IMR-90 (cell line): ENCODE data around the gene DYNLRB1. TPM values are rescaled to one million over a fixed set of nuclear protein-coding genes. Genes with fewer than 3 reads are reported as not detected.

ENCODE experiments used
- ATAC-seq: fragments of 200-7000 bp; cut with Tn5 transposase; 2 replicates; pipeline ENCODE4 v1.9.1; 2020; ENCODE audit warnings: low read depth, mild to moderate bottlenecking, moderate library complexity
- BruUV-seq: library from RNA; stranded (reverse); fragments of 400-500 nt; replicated peaks from 2 replicates; lab custom pipeline; 2021; lab: Mats Ljungman, UMichigan
- CTCF ChIA-PET: fragments of 300-600 bp; formaldehyde crosslinking; extraction: SDS; loops from one replicate; lab custom pipeline; 2021; ENCODE audit warnings: antibody characterized with exemption; lab: Yijun Ruan, JAX
- POLR2A ChIA-PET: fragments of 300-600 bp; sonication (Branson Sonifier 250); formaldehyde crosslinking; loops from one replicate; lab custom pipeline; 2022; ENCODE audit warnings: antibody characterized with exemption; ENCODE audit not compliant: unreplicated experiment; lab: Charles Lee
- DNase-seq: peaks from one replicate; pipeline ENCODE4 v3.0.0; 2013
- H2AFZ ChIP-seq: replicated peaks from 2 replicates; pipeline ENCODE3; 2013; ENCODE audit warnings: low read length, mild to moderate bottlenecking; ENCODE audit not compliant: poor library complexity
- H2AK5ac ChIP-seq: 2 replicates; pipeline ENCODE4 v1.6.1; 2013; ENCODE audit warnings: low read depth, low read length, inconsistent platforms
- H2AK9ac ChIP-seq: replicated peaks from 2 replicates; pipeline ENCODE3; 2013; ENCODE audit warnings: mild to moderate bottlenecking, low read depth, low read length, moderate library complexity; ENCODE audit not compliant: poor library complexity
- H2BK120ac ChIP-seq: 2 replicates; pipeline ENCODE4 v1.6.1; 2013; ENCODE audit warnings: low read depth, low read length, inconsistent platforms
- H2BK15ac ChIP-seq: 3 replicates; pipeline ENCODE4 v1.6.1; 2013; ENCODE audit warnings: low read depth, low read length, inconsistent platforms
- H2BK20ac ChIP-seq: 2 replicates; pipeline ENCODE4 v1.6.1; 2013; ENCODE audit warnings: low read depth, mild to moderate bottlenecking, inconsistent platforms, low read length, moderate library complexity
- H2BK5ac ChIP-seq: 2 replicates; pipeline ENCODE4 v1.6.1; 2013; ENCODE audit warnings: mild to moderate bottlenecking, low read depth, low read length, inconsistent platforms; ENCODE audit not compliant: poor library complexity, severe bottlenecking
- H3K14ac ChIP-seq: replicated peaks from 2 replicates; pipeline ENCODE4 v1.6.1; 2013; ENCODE audit warnings: low read depth, low read length, inconsistent platforms
- H3K18ac ChIP-seq: 2 replicates; pipeline ENCODE4 v1.6.1; 2013; ENCODE audit warnings: low read depth, low read length, control low read depth
- H3K23ac ChIP-seq: 2 replicates; pipeline ENCODE4 v1.6.1; 2013; ENCODE audit warnings: low read depth, low read length, inconsistent platforms
- H3K27ac ChIP-seq: 2 replicates; pipeline ENCODE4 v1.5.1; 2013; ENCODE audit warnings: mild to moderate bottlenecking, control low read depth, low read length; ENCODE audit not compliant: insufficient read depth
- H3K27me3 ChIP-seq: 2 replicates; pipeline ENCODE4 v1.6.1; 2013; ENCODE audit warnings: low read length; ENCODE audit not compliant: control insufficient read depth, insufficient read depth
- H3K36me3 ChIP-seq: 2 replicates; pipeline ENCODE4 v1.6.1; 2013; ENCODE audit warnings: low read length, mixed read lengths; ENCODE audit not compliant: control insufficient read depth, insufficient read depth
- H3K4ac ChIP-seq: 2 replicates; pipeline ENCODE4 v1.6.1; 2013; ENCODE audit warnings: low read depth, low read length, inconsistent platforms
- H3K4me1 ChIP-seq: 2 replicates; pipeline ENCODE4 v1.6.1; 2013; ENCODE audit warnings: low read length, mixed read lengths; ENCODE audit not compliant: control insufficient read depth, insufficient read depth
- H3K4me2 ChIP-seq: 2 replicates; pipeline ENCODE4 v1.6.1; 2013; ENCODE audit warnings: low read depth, mild to moderate bottlenecking, control low read depth, low read length, moderate library complexity
- H3K4me3 ChIP-seq: 2 replicates; pipeline ENCODE4 v1.5.1; 2013; ENCODE audit warnings: low read depth, mild to moderate bottlenecking, control low read depth, low read length, moderate library complexity; ENCODE audit not compliant: insufficient read depth
- H3K56ac ChIP-seq: 2 replicates; pipeline ENCODE4 v1.6.1; 2013; ENCODE audit warnings: low read length, inconsistent platforms; ENCODE audit not compliant: insufficient read depth; ENCODE audit errors: extremely low read depth
- H3K79me1 ChIP-seq, 2 experiments: 2 replicates each; pipeline ENCODE4 v1.6.1; 2013; ENCODE audit warnings: low read length in 2 of 2, inconsistent platforms in 1 of 2, low read depth in 1 of 2
- H3K9ac ChIP-seq: 2 replicates; pipeline ENCODE4 v1.6.1; 2013; ENCODE audit warnings: low read depth, low read length, control low read depth
- H3K9me1 ChIP-seq: 2 replicates; pipeline ENCODE4 v1.6.1; 2013; ENCODE audit warnings: low read length, inconsistent platforms; ENCODE audit not compliant: insufficient read depth
- H3K9me3 ChIP-seq: 2 replicates; pipeline ENCODE4 v1.6.1; 2013; ENCODE audit warnings: low read length; ENCODE audit not compliant: control insufficient read depth, insufficient read depth
- H4K20me1 ChIP-seq: 2 replicates; pipeline ENCODE4 v1.6.1; 2013; ENCODE audit warnings: low read length, inconsistent platforms; ENCODE audit not compliant: insufficient read depth
- H4K5ac ChIP-seq: 2 replicates; pipeline ENCODE4 v1.6.1; 2013; ENCODE audit warnings: mild to moderate bottlenecking, low read depth, low read length, control low read depth
- H4K8ac ChIP-seq, 2 experiments: 2 replicates each; pipeline ENCODE4 v1.6.1; 2013; ENCODE audit warnings: low read depth in 2 of 2, low read length in 2 of 2, control low read depth in 1 of 2, inconsistent platforms in 1 of 2
- H4K91ac ChIP-seq: 2 replicates; pipeline ENCODE4 v1.6.1; 2013; ENCODE audit warnings: low read depth, low read length, inconsistent platforms; ENCODE audit not compliant: insufficient read depth
- CEBPB ChIP-seq: IDR thresholded peaks from 2 replicates; pipeline ENCODE4 v1.6.1; 2012; ENCODE audit warnings: low read depth, low read length, improper control_type of control experiment
- MAFK ChIP-seq: IDR thresholded peaks from 2 replicates; pipeline ENCODE4 v1.6.1; 2012; ENCODE audit warnings: low read depth, low read length, improper control_type of control experiment
- WGBS, 2 experiments: methylation state at CpG; one replicate each; pipeline versions ENCODE4 v1.1.5 to v1.1.7; 2013; ENCODE audit warnings: missing lambda C conversion rate in 2 of 2; ENCODE audit not compliant: insufficient read length in 1 of 2; ENCODE audit errors: extremely low coverage in 2 of 2; 5-methylcytosine and 5-hydroxymethylcytosine counted together
- dilution Hi-C: fragments of 300-500 bp; cut with HindIII; formaldehyde crosslinking; loops from one replicate; pipeline ENCODE4 v1.14.3; 2018; ENCODE audit warnings: low sequenced_read_pairs; ENCODE audit not compliant: unreplicated experiment
- in situ Hi-C: fragments of 300-500 bp; cut with MboI; formaldehyde crosslinking; loops from 3 replicates; pipeline ENCODE4 v1.14.3; 2019; ENCODE audit warnings: low sequenced_read_pairs, inconsistent platforms, mixed read lengths
- intact Hi-C: fragments of 100-400 bp; cut with micrococcal nuclease; formaldehyde crosslinking; loops from 2 replicates; pipeline ENCODE4 v1.10.0; 2022
- polyA plus RNA-seq, 3 experiments: library from polyadenylated mRNA; depleted of rRNA; stranded (reverse); fragments of >200 nt; gene quantifications; 2 replicates each; pipeline ENCODE4 v1.2.3, GENCODE V29; 2012; ENCODE audit warnings: low replicate concordance in 1 of 3
- total RNA-seq: library from RNA; depleted of rRNA; stranded (reverse); fragments of >200 nt; gene quantifications from 2 replicates; pipeline ENCODE4 v1.2.3, GENCODE V29; 2012

The DYNLRB1 gene
- total and polyA plus RNA-seq, 2 of the 4 experiments (the other 2 are of a cell fraction) = 82.4 to 380 TPM

GRCh38 chr20:34491932-34492509 is 24.2 kb upstream of the DYNLRB1 start:
- Histone ChIP-seq H3K4me3 (no peak overlapping the region), H3K9me3 (no peaks in the 10 kb centered on the region), H4K5ac (no peak overlapping the region), H3K56ac (no peak overlapping the region), H2AK5ac (no peak overlapping the region), H3K27ac (no peak overlapping the region), H2AFZ (no peak overlapping the region), H3K4me1 (no peaks in the 10 kb centered on the region), H3K14ac (no peak overlapping the region), H4K8ac (no peak overlapping the region), H2BK120ac (no peak overlapping the region), H2AK9ac (no peak overlapping the region), H3K9ac (no peak overlapping the region), H3K4ac (no peak overlapping the region), H3K36me3 (peaks cover 54% of the 10 kb centered on the region), H2BK5ac (no peak overlapping the region), H2BK15ac (no peak overlapping the region), H3K9me1 (peaks cover 5% of the 10 kb centered on the region; the same call in 1 of the 2 replicates), H3K18ac (no peak overlapping the region), H3K27me3 (no peaks in the 10 kb centered on the region), H2BK20ac (no peak overlapping the region), H3K79me1 (peaks cover 18 to 42% of the 10 kb centered on the region in 2 experiments; a peak in 3 of 4 replicates), H3K4me2 (no peak overlapping the region), H3K23ac (no peak overlapping the region), H4K20me1 (no peaks in the 10 kb centered on the region; the same call in 1 of the 2 replicates), H4K91ac (no peak overlapping the region)
- intact Hi-C loops (no loop called here), dilution Hi-C loops (no loop called here), in situ Hi-C loops (no loop called here)
- no CpG with 5 or more reads among the region's 4 CpGs for WGBS, 2 experiments
- no peak for DNase-seq
- no TSS peak for BruUV-seq
- ChIA-PET CTCF (no interaction called here), POLR2A (no interaction called here)
- TF ChIP-seq CEBPB = peak; percentile 22; the same call in 1 of the 2 replicates
- TF ChIP-seq MAFK = no peak
- ATAC-seq = no peak
